ENCODE data around the gene SCRN3.

- TF ChIP-seq POLR2A (IDR thresholded peaks at IDR 0.05; ENCODE audit: low read length) (no peak), GATA1 (IDR thresholded peaks at IDR 0.05; ENCODE audit: low read depth, low read length) (no peak)
Measured at GRCh38 chr2:174430066-174430465, 34.5 kb downstream of the SCRN3 start.

All from erythroblast (primary cell).